Progenitor cell of endocrine pancreas (in vitro differentiated cells): Measurements from ENCODE around the gene ZNF493. TPM values are rescaled to one million over a fixed set of nuclear protein-coding genes. Genes with fewer than 3 reads are reported as not detected.

Source experiments
- DNase-seq: peaks from one replicate; pipeline ENCODE4 v3.0.0; 2021; ENCODE audit warnings: low spot score; ENCODE audit not compliant: unreplicated experiment
- H3K27ac Mint-ChIP-seq: 2 replicates; pipeline ENCODE4 v1.8.0; 2021; ENCODE audit warnings: mild to moderate bottlenecking, moderate library complexity, mixed read lengths
- H3K27me3 Mint-ChIP-seq: 2 replicates; pipeline ENCODE4 v1.8.0; 2021; ENCODE audit warnings: mixed read lengths
- H3K36me3 Mint-ChIP-seq: 2 replicates; pipeline ENCODE4 v1.8.0; 2022; ENCODE audit warnings: mixed read lengths; ENCODE audit not compliant: insufficient read depth
- H3K4me1 Mint-ChIP-seq: 2 replicates; pipeline ENCODE4 v1.8.0; 2021; ENCODE audit warnings: low read depth, mixed read lengths
- H3K4me3 Mint-ChIP-seq: 2 replicates; pipeline ENCODE4 v1.8.0; 2021; ENCODE audit warnings: low read depth, mild to moderate bottlenecking, moderate library complexity, mixed read lengths
- H3K9me3 Mint-ChIP-seq: 2 replicates; pipeline ENCODE4 v1.8.0; 2021; ENCODE audit warnings: low read depth, mixed read lengths
- CTCF ChIP-seq: fragments of 200-600 bp; sonication (generic); IDR thresholded peaks from one replicate; pipeline ENCODE4 v1.5.0; 2021; ENCODE audit warnings: antibody characterized with exemption, mild to moderate bottlenecking; ENCODE audit not compliant: unreplicated experiment
- total RNA-seq: library from RNA; stranded (reverse); gene quantifications from 2 replicates; pipeline ENCODE4 v1.2.1, GENCODE V29; 2021

The ZNF493 gene
- total RNA-seq, 1 donor from 2014 or later, result 50.8 TPM

GRCh38 chr19:21439201-21439751 is 42.3 kb downstream of the ZNF493 start:
- no peak for TF ChIP-seq CTCF
- no peak for DNase-seq
- Mint-ChIP-seq H3K4me3 (no peak overlapping the region), H3K36me3 (peaks cover 20% of the 10 kb centered on the region), H3K4me1 (peaks cover 22% of the 10 kb centered on the region), H3K27ac (peak overlapping the region; percentile 53), H3K27me3 (no peaks in the 10 kb centered on the region), H3K9me3 (peaks cover 6% of the 10 kb centered on the region)

- no peak for DNase-seq
- TF ChIP-seq CTCF, result no peak
- Mint-ChIP-seq H3K27ac (peak overlapping the region; percentile 77), H3K27me3 (no peaks in the 10 kb centered on the region), H3K4me1 (peaks cover 21% of the 10 kb centered on the region), H3K4me3 (no peak overlapping the region), H3K9me3 (peaks cover 8% of the 10 kb centered on the region), H3K36me3 (peaks cover 30% of the 10 kb centered on the region)
Observed at GRCh38 chr19:21440321-21440720, 43.4 kb downstream of the ZNF493 start.

- no peak for DNase-seq
- H3K36me3 Mint-ChIP-seq, result peaks cover 73% of the 10 kb centered on the region
- peaks cover 50% of the 10 kb centered on the region for H3K9me3 Mint-ChIP-seq
- no peak for TF ChIP-seq CTCF
- H3K27me3 Mint-ChIP-seq, result no peaks in the 10 kb centered on the region
- H3K4me1 Mint-ChIP-seq, result no peaks in the 10 kb centered on the region
- no peak overlapping the region for H3K27ac Mint-ChIP-seq
- H3K4me3 Mint-ChIP-seq, result no peak overlapping the region
Observed at GRCh38 chr19:21451187-21451586, 54.3 kb downstream of the ZNF493 start.

DNA sequence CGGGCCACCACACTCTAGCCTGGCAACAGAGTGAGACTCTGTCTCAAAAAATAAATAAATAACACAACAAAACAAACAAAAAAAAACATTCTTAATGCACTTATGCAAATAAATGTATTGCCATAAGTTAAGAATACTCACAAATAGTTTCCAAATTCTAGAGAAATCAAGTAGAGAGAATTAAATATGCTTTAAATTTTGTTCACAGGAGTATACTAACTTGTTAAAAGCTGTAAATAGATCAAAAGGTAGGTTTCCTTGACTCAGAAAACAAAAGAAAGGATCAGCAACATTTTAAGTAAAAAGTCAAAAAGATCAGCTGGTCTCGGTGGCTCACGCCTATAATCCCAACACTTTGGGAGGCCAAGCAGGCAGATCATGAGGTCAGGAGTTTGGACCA is 58.0 kb downstream of the ZNF493 start:
- H3K9me3 Mint-ChIP-seq, result peaks cover 30% of the 10 kb centered on the region
- H3K27ac Mint-ChIP-seq, result peak overlapping the region; percentile 62
- no peaks in the 10 kb centered on the region for H3K4me1 Mint-ChIP-seq
- H3K4me3 Mint-ChIP-seq, result no peak overlapping the region
- TF ChIP-seq CTCF, result no peak
- DNase-seq, result no peak
- no peaks in the 10 kb centered on the region for H3K27me3 Mint-ChIP-seq
- peaks cover 62% of the 10 kb centered on the region for H3K36me3 Mint-ChIP-seq

- no peak for DNase-seq
- H3K4me1 Mint-ChIP-seq, result peaks cover 4% of the 10 kb centered on the region
- no peaks in the 10 kb centered on the region for H3K27me3 Mint-ChIP-seq
- H3K36me3 Mint-ChIP-seq, result peaks cover 50% of the 10 kb centered on the region
- H3K4me3 Mint-ChIP-seq, result no peak overlapping the region
- peaks cover 23% of the 10 kb centered on the region for H3K9me3 Mint-ChIP-seq
- H3K27ac Mint-ChIP-seq, result peak overlapping the region; percentile 36
- TF ChIP-seq CTCF, result no peak
Observed at GRCh38 chr19:21460686-21461085, 63.8 kb downstream of the ZNF493 start.
